ENCODE data around the gene KREMEN2. TPM values are rescaled to one million over a fixed set of nuclear protein-coding genes. Genes with fewer than 3 reads are reported as not detected.

KREMEN2 gene, protein sequence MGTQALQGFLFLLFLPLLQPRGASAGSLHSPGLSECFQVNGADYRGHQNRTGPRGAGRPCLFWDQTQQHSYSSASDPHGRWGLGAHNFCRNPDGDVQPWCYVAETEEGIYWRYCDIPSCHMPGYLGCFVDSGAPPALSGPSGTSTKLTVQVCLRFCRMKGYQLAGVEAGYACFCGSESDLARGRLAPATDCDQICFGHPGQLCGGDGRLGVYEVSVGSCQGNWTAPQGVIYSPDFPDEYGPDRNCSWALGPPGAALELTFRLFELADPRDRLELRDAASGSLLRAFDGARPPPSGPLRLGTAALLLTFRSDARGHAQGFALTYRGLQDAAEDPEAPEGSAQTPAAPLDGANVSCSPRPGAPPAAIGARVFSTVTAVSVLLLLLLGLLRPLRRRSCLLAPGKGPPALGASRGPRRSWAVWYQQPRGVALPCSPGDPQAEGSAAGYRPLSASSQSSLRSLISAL
- total RNA-seq: not detected in 2 replicates

DNA sequence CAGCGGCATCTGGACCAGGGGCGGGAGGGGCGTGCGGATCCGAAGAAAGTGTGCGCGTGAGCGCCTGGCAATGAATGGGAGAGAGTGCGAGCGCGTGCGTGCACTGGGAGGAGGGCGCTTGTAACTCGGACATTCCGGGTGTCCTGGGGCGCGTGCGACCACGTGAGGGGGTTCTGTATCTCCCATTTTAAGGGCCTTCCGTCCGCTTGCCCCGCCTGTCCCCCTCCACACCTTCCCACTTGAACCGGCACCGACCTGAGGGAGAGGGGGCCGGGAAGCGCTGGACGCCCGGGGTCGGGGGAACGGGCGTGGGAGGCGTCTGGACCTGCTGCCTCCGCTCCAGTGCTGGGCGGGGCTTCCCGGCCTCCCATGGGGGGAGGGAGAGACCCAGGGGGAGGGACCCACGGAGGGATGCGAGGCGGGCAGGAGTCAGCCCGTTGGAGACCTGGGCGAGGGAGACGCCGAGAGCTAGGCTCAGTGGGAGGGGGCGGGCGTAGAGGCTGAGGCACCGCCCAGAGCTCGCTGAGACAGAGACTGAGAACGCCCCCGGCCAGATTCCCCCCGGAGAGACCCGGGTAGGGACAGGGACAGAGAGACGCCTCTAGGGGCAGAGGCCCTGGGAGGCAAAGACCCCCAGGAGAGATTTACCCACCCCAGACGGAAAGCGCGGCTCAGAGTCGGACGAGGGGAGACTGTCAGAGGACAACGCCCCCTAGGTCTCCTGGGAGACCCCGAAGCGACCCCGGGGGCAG is at the start of gene KREMEN2:
Gene KREMEN2, plus strand, starts transcription at position 553 of the 752 bp plus-strand sequence. CDS start 246 bp downstream, outside the sequence.

DNA sequence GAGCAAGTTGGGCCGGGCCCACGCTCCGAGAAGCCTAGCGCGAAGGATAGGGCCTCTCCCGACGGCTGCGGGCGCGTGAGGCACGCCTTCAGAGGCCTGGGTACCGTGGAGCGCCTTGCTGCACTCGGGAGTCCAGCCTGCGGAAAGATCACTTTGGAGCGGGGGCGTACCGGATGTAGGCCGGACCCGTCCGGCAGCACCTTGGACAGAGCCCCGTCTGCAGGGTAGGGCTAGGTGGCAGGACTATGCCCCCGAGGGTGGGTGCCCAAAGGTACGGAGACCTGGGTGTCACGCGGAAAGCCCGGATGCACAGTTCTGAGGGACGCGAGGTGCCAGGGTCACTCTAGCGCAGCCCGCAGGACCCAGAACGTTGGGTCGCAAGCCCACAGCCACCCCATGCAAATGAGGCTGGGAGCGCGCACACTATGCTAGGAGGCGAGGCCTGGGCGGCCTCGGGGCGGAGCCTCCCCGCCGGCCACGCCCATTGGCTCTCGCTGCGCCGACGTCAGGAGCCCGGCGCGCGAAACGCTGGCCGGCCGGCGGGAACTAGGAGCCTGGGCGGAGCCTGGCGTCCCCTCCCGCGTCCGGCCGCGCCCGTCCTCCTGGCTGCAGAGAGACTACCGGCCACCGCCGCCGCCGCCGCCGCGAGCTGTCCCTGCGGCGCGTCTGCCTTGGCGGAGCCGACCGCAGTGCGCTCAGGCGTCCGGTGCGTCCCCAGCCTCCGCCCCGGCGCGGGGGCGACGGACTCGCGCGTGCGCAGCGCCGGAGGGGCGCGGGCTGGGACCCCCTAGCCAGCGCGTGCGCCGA is 4.9 kb downstream of the KREMEN2 start, which contains the start of gene PAQR4:
Gene PAQR4, plus strand, starts transcription at position 611 of the 807 bp plus-strand sequence. CDS start 327 bp downstream, outside the sequence.

DNA sequence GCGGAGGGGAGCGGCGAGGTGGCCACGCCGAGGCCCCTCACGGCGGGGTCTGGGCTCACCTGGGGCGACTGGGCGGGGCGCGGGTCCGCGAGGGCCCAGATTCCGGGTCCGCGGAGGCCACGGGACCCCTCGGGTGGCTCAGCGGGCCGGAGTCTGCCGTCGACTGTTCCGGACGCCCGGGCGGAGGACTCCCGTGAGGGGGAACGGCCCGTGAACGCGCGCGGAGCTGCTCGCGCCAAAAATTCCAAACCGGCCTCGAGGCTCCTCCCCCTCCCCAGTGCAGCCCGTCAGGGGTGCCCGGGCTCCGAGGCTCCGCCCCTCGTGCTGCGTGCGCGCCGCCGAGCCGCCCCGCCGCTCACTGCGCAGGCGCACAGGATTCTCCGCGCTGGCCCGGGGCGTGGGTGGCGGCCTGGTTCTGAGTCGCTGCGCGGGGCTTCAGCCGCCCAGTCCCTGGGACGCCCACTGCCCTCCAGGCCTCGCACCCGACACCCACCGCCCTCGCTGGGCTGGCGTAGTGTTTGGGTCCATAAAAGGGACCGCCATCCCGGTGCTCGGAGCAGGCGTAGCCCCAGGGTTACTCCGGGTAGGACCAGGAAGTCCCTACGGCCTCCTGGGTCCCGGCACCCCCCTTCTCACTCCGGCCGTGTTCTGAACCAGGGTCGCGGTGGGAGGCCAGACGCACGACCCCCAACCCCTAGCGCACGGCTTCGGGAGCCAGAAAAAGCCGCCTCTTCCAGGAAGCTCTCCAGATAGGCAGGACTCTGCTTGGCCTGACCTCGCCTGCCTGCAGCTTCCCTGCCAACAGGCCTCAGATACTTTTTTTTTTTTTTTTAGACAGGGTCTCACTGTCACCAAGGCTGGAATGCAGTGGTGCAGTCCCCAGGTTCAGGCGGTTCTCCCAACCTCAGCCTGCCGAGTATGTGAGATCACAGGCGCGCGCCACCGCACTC is 16.4 kb downstream of the KREMEN2 start, which contains the start of gene PKMYT1:
Gene PKMYT1, minus strand, starts transcription at position 220 of the 950 bp plus-strand sequence. CDS start 789 bp downstream, outside the sequence.

DNA sequence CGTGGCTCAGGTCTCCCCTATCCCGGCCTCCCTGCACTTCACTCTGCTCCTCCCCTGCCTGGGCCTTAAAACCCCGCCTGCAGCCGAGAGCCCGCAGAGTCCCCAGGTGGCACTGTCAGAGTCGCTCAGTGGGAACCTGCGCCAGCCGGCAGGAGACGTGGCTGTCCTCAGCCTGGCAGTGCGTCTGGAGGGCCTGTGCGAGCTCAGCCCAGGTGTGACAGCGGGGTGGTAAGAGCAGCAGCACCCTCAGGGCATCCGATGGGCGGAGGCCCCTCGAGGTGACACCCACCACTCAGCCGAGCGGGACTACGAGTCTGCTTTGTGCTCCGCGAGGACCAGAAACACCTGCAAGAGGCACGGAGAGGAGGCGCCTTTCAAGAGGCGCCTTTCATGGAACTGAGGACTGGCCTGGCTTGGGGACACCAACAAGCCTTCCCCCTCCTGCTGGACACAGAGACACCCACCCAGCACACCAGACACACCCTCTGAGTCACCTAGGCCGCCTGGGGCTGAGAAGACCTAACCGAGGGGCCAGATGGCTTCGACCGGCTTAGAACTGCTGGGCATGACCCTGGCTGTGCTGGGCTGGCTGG is 48.8 kb downstream of the KREMEN2 start, which contains the start of gene CLDN9:
Gene CLDN9, plus strand, starts transcription at position 96 of the 593 bp plus-strand sequence. Its CDS starts 440 bp downstream, at position 536.

Other genes with a start within 250 kb of the KREMEN2 start
- 0.32 and 0.46 TPM in 2 replicates for gene PRSS27, start 244.1 kb upstream of the KREMEN2 start, total RNA-seq
- 31.9 and 36.7 TPM in 2 replicates for gene SRRM2, start 211.6 kb upstream of the KREMEN2 start, total RNA-seq
- 394 and 1,158 TPM in 2 replicates for gene ELOB, start 187.0 kb upstream of the KREMEN2 start, total RNA-seq
- gene PRSS33, start 176.7 kb upstream of the KREMEN2 start, total RNA-seq: not detected in 2 replicates
- not detected in 2 replicates for gene PRSS41, start 165.8 kb upstream of the KREMEN2 start, total RNA-seq
- gene PRSS21, start 147.0 kb upstream of the KREMEN2 start, total RNA-seq: 1.9 TPM in 1 of 2 replicates, not detected in the other
- gene ZG16B, start 134.0 kb upstream of the KREMEN2 start, total RNA-seq: 0.65 and 1.5 TPM in 2 replicates
- not detected in 2 replicates for gene PRSS22, start 106.1 kb upstream of the KREMEN2 start, total RNA-seq
- gene FLYWCH2, start 81.1 kb upstream of the KREMEN2 start, total RNA-seq: 70.5 and 86.8 TPM in 2 replicates
- 31.3 and 33.1 TPM in 2 replicates for gene FLYWCH1, start 52.3 kb upstream of the KREMEN2 start, total RNA-seq
- 9.1 and 15.3 TPM in 2 replicates for gene PAQR4, start 5.1 kb downstream of the KREMEN2 start, total RNA-seq
- gene PKMYT1, start 16.2 kb downstream of the KREMEN2 start, total RNA-seq: 7.9 and 8.1 TPM in 2 replicates
- not detected in 2 replicates for gene CLDN9, start 48.6 kb downstream of the KREMEN2 start, total RNA-seq
- gene CLDN6, start 53.9 kb downstream of the KREMEN2 start, total RNA-seq: not detected in 2 replicates
- gene TNFRSF12A, start 56.1 kb downstream of the KREMEN2 start, total RNA-seq: 244 and 303 TPM in 2 replicates
- 2.9 and 7.0 TPM in 2 replicates for gene HCFC1R1, start 59.7 kb downstream of the KREMEN2 start, total RNA-seq
- 25.3 and 36.8 TPM in 2 replicates for gene THOC6, start 59.8 kb downstream of the KREMEN2 start, total RNA-seq
- not detected in 2 replicates for gene BICDL2, start 72.7 kb downstream of the KREMEN2 start, total RNA-seq
- gene MMP25, start 82.3 kb downstream of the KREMEN2 start, total RNA-seq: under 0.01 TPM in 1 of 2 replicates, not detected in the other
- gene IL32, start 101.4 kb downstream of the KREMEN2 start, total RNA-seq: 41.9 and 78.6 TPM in 2 replicates
- not detected in 2 replicates for gene ZSCAN10, start 135.0 kb downstream of the KREMEN2 start, total RNA-seq
- gene ZNF205, start 148.3 kb downstream of the KREMEN2 start, total RNA-seq: 20.1 and 29.9 TPM in 2 replicates
- gene ZNF213, start 170.8 kb downstream of the KREMEN2 start, total RNA-seq: 3.5 and 4.5 TPM in 2 replicates
- gene OR1F1, start 223.9 kb downstream of the KREMEN2 start, total RNA-seq: not detected in 2 replicates

All from epithelial cell of umbilical artery (primary cell).